Activated CD4-positive, alpha-beta T cell treated with anti-CD3 and anti-CD28 coated beads, Interleukin-2, amount 50 U/mL, for 24 hours (primary cell): ENCODE results near the gene SPDYE16.
"Not testable (repeated sequence)": the region's sequence is repeated elsewhere in the genome, so short reads cannot be mapped to it uniquely, and the experiment has no call there.

Experiments
- DNase-seq, 2 donors: peaks; one replicate each; pipeline ENCODE4 v3.0.0-alpha.2; 2020; ENCODE audit warnings: low read depth in 1 of 2, low spot score in 1 of 2

The SPDYE16 gene, protein sequence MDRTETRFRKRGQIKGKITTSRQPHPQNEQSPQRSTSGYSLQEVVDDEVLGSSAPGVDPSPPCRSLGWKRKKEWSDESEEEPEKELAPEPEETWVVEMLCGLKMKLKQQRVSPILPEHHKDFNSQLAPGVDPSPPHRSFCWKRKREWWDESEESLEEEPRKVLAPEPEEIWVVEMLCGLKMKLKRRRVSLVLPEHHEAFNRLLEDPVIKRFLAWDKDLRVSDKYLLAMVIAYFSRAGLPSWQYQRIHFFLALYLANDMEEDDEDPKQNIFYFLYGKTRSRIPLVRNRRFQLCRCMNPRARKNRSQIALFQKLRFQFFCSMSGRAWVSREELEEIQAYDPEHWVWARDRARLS

DNA sequence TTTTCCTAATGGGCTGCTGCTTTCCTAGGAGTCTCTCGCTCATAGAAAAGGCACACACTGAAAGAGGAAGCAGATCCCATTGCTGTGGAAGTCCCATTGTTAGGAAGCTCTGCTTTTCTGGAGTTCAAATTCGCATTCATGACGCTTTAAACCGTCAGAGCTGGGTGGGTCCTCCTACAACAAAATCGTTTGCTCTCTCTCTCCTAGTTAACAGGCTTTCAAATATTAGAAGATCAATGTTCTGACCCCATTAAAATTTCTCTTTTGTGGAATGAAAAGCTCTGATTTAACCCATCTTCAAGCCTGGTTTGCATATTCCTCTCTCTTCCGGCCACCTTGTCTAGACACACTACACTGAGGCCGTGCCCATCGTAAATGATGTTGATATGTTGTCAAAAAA lies at the start of gene SPDYE16:
Gene SPDYE16, minus strand, starts transcription at position 101 of the 400 bp plus-strand sequence. CDS start 1,838 bp downstream, outside the sequence.
- DNase-seq, result not testable (repeated sequence)

DNA sequence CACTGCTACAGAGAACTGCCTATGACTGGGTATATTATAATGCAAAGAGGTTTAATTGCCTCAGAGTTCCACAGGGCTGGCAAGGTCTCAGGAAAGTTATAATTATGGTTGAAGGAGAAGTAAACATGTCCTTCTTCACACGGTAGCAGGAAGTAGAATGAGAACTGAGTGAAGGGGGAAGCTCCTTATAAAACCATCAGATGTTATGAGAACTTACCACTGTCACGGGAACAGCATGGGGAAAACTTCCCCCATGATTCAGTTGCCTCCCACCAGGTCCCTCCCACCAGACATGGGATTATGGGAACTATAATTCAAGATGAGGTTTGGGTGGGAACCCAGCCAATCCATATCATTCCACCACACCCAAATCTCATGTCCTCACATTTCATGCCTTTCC lies 49.6 kb upstream of the SPDYE16 start:
- DNase-seq, result not testable (repeated sequence)

DNA sequence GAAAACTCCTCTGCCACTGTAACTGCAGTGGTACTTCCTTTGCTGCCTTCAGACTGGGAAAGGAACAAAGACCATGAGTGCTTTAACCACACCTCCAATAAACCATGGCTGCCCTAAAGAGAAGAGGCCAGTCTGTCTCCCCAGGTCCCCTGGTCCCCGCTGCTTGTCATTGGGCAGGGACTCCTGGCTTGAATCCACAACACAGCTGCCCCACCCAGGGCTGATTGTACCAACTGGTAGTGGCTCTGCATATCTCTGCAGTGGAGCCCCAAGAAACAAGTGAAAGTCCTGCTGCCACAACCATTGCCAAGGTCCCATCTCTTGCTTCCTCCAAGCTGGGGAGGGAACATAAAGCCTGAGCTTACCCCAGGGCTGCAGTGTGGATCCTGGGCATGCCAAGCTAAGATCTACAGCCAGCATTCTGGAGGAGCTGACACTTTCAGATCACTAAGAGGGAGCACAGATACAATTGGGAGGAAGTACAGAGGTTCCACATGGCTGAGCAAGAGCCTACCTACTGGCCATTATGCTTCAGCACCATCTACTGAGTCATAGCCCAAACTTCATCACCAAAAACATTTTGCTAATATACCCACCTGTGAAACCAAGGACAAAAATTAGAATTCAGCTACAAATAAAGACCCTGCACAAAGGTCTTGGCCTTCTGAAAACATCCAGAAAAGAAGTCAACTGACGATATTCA lies 48.7 kb upstream of the SPDYE16 start:
- DNase-seq, result not testable (repeated sequence)

DNA sequence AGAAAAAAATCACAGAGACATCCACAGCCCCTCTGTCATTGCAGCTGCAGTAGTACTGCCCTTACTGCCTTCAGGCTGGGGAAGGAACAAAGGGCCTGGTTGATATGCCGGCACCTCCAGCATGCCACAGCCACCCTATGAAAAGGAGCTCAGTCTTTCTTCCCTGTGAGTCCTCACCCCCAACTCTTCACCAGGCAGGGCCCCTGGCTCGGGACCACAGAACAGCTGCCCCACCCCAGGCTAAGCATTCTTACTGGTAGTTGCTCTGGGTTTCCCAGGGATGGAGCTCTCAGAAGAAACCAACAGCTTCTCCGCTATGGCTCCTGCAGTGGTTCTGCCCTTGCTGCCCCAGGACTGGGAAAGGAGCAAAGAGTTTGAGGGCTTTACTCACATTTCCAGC lies 47.9 kb upstream of the SPDYE16 start:
- not testable (repeated sequence) for DNase-seq

DNA sequence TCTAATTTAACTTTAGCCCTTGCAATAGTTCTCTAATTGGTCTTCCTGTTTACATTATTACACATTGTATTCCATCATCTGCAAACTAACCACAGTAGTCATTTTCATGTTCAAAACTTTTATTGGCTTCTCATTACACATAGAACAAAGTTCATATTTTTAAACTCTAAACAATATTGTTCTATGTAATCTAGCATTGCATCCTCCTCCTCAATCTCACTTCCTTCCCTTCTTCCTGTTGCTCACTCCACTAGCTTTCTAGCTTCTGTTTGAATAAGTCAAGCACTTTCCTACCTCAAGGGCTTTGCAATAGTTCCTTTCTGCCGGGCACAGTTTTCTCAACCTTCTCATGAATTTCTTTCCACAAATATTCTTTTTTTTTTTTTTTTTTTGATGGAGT lies 45.5 kb upstream of the SPDYE16 start:
- not testable (repeated sequence) for DNase-seq

DNA sequence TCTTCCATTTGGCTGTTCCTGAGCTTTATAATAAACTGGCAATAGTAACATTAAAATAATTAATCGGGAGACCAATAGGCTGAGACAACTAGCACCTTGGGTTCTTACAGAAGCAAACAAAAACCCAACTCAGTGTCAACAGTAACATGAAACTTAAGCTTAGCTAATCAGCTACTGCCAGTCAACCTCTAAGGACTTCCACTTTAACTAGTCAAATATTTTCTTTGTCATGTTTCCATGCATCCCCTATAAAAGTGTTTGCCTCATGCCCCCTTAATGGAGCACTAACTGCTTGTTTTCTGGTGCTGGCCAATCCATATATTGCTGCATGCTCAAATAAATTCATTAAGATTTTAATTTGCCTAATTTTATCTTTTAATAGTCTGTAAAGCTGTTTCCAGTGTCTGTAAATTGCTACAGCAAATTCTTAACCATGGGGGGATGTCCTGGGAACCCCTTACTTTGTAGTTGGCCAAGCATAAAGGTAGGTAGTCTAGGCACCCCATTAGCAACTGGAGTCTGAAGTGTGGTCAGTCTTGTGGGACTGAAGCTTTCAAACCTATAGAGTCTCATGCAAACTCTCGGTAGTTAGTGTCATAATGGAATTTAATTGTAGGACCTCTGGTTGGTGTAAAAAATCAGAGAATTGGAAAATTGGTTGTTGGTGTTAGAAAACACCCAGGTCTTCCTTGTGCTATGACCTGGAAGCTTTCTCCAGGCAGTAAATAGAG lies 43.7 kb upstream of the SPDYE16 start:
- DNase-seq, result not testable (repeated sequence)

DNA sequence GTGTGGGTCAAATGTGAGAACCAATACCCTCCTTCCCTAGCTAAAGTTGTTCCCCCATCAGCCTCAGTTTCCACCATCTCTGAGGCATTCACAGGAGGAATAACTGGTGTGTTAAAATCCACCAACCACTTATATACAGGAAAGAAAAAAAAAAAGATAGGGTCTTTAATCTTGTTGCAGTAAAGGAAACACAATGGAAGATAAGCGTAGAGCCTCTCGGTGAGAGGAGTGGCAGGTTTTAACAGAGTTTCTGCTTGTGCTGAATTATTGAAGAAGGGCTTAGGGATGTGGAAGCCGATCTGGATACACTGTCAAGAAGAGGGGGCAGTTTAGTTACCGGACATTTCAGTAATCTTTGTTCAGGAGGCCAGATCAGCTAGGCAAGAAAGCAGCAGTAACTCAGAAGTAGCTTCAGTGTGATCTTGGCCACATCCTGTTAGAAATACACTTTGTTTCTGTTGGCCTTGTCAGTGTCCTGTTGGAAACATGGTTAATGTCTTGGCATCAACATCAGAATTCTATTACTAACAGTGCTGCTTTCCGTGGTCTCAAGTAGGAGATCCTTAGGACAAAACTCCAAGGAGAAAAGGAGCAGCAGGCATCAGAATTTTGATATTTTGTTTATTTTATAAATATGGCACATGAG lies 40.7 kb upstream of the SPDYE16 start:
- DNase-seq, result not testable (repeated sequence)

DNA sequence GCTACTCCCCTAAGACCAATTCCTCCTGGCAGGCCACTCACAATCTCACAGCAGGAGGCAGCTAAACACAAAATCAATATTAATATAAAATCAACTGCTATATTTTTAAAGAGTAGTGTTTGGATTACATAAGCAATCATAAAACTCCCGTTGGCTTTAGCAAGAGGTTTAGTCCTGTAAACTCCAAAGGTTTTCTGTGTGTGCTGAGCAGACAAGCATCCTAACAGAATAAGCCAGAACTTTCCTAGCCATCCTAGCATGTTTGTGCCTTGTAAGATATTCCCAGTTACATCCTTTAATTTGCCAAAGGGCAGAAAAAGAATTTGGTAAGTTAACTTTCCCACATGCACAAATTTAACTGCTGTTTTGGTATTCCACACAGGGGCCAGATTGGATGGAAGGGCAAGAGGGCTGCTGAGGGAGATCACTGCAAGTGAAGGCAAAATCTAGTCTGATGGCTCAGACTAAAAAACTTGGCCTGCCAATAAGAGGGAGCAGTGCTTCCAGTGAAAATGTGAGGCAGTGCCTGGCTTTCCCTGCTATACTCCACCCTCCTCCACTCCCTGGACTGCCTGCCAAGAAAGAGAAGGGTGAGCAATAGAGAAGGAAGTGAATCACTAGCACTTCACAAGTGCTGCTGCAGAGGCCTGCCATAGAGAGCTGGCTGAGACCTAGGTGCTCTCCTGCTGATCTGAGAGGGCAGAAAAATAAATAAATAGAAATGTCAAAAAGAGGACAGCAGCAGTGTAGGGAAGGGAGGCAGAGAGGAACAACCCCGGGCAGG lies 39.9 kb upstream of the SPDYE16 start:
- peak in 1 of 2 donors; percentile 3 for DNase-seq

DNA sequence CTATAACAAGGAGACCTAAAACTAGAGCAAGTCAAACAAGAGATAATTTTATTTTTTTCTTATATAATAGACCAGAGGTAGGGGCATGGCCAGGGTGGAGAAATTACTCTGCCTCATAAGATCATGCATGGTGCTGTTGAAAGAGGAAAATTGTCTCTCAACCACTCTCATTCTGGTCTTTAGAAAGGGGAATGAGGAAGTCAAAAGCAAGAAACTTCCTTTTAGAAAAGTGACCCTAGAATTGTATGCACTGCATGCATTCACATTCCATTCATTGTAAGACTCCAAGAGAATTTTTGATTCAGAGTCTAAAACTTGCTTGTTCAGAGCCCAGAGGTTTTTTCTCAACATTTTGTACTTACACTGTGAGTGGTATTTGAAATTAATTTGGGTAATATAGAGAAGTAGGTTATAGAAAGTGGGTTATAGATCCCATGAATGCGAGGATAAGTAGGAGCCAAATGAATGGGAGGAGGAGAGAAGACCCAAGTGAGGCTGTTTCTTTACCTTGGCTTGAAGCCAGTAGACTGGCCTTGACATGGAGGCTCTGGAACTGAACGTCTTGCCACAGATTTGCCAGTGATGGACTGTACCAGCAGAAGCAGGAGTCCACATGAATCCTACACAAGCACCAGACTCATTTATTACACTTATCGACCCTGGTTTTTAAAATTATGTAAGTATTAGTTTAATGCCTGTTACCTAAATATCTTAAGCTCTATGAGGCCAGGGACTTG lies 33.0 kb upstream of the SPDYE16 start:
- DNase-seq, result not testable (repeated sequence)

DNA sequence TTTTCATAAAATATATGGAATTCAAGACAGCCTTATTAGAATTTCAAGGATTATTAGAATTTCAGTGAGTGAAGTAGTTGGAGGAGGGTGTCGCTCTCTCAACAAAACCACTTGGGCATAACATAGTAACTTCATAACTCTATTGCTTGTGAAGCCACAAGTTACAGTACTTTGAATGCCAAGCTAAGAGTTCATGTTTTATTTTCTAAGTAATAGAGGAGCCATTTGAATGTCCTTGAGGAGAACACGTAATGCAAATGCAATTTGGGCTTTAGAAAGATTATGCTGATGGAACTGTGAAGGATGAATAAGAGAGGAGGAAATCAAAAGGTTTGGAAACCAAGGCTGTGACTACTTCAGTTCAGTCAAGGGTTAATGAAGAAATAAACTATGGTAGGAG lies 32.3 kb upstream of the SPDYE16 start:
- not testable (repeated sequence) for DNase-seq

DNA sequence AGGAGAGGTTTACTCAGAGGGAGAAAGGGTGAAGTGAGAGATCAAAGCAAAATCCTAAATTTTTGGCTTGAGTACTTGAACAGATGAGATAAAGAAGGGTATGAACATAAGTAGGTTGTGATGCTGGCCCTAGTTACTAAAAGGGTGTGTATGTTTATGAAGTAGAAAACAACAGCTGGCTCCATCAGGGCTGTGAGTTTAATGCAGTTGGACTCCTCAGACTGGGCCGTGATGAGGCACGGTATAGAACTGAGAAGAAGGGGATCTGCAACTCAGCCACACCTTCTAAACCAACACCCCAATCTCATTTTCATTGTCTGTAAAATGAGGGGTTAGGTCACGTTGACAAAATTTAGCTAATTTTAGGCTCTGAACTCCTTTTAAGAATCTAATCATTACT lies 29.2 kb upstream of the SPDYE16 start:
- not testable (repeated sequence) for DNase-seq

DNA sequence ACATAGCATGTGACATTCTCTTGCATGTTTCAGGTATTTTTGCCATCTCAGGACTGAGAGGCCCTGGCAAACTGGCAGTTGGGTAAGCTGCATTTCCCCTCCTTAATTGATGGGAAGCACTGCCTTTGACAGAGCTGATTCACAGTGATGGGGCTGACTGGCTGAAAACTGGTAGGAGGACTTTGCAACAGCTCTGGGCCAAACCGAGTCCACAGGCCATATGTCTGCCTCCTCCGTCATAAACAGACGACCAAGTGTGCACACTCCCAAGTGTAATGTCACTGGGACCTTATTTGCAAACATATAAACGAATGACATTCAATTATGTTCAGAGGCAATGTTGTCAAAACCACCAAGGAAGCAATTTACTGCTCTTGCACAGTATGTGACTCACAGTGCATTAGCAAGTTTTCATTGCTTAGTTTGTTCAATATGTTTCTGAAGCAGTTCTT lies 27.3 kb upstream of the SPDYE16 start:
- not testable (repeated sequence) for DNase-seq

DNA sequence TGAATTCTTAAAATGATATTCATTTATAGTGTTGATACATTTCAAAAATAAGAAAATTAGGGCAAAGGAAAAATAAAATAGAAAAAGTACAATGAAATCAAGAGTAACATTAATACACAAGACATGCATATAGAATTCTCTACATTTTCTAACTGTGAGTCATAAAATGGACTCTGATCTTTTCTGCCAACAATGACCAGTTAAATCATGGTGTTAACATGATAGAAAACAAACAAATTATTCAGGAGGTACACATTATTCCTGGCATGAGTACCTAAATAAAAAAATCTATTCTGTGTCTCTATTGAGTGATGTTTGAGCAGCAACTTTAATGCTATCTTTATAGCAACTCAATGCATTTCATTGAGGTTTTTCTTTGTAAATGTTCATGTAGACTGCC lies 25.6 kb upstream of the SPDYE16 start:
- not testable (repeated sequence) for DNase-seq

DNA sequence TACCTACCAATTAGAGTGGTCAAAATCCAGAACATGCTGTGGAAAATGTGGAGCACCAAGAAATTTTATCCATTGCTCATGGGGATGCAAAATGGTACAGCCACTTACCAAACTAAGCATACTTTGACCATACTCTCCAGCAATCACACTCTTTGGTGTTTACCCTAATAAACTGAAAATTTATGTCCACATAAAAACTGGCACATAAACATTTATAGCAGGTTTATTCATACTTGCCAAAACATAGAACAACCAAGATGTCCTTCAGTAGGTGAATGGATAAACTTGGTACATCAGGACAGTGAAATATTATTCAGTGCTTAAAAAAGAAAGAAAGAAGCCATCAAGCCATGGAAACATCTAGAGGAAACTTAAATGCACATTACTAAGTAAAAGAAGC lies 24.7 kb upstream of the SPDYE16 start:
- not testable (repeated sequence) for DNase-seq

DNA sequence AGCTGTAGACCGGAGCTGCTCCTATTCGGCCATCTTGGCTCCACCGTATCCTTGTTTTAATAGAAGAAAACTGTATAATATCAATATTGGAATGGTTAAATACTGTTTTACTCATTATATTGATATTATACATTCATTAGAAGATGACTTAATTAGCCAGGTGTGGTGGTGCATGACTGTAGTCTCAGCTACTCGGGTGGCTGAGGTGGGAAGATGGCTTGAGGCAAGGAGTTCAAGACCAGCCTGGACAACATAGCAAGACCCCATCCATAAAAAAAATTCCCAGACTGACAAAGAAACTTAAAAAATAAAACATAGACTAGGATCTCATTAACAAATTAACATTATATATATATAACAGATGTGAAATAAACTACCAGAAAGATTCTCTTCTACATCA lies 24.2 kb upstream of the SPDYE16 start:
- DNase-seq, result not testable (repeated sequence)

DNA sequence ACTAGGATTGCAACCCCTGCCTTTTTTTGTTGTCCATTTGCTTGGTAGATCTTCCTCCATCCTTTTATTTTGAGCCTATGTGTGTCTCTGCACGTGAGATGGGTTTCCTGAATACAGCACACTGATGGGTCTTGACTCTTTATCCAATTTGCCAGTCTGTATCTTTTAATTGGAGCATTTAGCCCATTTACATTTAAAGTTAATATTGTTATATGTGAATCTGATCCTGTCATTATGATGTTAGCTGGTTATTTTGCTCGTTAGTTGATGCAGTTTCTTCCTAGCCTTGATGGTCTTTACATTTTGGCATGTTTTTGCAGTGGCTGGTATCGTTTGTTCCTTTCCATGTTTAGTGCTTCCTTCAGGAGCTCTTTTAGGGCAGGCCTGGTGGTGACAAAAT lies 21.9 kb upstream of the SPDYE16 start:
- not testable (repeated sequence) for DNase-seq

DNA sequence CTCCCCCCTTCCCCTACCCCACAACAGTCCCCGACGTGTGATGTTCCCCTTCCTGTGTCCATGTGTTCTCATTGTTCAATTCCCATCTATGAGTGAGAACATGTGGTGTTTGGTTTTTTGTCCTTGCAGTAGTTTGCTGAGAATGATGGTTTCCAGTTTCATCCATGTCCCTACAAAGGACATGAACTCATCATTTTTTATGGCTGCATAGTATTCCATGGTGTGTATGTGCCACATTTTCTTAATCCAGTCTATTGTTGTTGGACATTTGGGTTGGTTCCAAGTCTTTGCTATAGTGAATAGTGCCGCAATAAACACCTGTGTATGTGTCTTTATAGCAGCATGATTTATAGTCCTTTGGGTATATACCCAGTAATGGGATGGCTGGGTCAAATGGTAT lies 18.2 kb upstream of the SPDYE16 start:
- DNase-seq, result not testable (repeated sequence)

DNA sequence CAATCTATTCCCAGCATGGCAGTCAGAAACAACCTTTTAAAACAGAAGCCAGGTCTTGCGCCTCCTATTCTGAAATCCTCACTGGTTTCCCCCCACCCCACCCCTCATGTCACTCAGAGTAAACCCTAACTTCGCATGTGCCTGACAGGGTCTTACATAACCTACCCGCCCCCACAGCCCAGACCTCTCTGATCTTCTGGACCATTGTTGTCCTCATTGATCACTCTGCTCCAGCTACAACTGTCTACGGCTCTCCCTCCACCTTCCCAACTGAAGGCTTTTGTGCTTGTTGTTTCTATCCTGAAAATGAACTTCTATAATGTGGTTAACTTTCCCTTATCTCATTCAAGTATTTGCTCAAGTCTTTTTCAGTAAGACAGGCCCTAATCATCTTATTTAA lies 17.1 kb upstream of the SPDYE16 start:
- DNase-seq, result not testable (repeated sequence)

DNA sequence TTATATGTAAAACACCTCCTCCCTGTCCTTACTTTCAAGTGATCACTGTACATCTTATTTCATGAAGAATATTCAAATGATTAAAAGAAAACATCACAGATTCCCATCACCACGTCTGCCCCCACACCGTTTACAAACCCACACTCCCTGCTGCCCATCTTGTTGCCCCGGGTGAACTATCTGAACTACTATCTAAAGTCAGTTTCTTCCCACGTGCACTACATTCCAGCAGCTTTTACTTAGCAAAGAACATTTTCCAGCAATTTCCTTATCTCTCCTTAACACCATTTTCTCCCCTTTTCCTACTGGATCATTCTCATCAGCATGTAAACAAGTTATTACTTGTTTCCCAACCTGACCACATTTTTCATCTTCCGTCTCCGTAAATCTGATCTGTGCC lies 16.6 kb upstream of the SPDYE16 start:
- not testable (repeated sequence) for DNase-seq

DNA sequence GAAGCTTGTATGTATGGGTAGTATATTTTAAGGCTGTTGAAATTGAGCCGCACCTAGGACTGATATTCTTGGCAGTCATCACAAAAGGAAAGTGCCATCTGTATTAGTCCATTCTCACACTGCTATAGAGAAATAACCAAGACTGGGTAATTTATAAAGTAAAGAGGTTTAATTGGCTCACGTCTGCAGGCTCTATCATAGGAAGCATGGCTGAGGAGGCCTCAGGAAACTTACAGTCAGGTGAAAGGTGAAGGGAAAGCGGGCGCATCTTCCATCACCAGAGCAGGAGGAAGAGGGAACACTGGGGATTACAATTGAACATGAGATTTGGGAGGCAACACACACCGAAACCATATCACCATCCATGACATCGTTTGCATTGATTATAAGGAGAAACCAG lies 8.9 kb upstream of the SPDYE16 start:
- DNase-seq, result not testable (repeated sequence)
